D721Med (cell line): ENCODE measurements around the gene NFIC.
"Not testable (repeated sequence)": the region's sequence is repeated elsewhere in the genome, so short reads cannot be mapped to it uniquely, and the experiment has no call there.

Experiments used
- DNase-seq: peaks from one replicate; pipeline ENCODE4 v3.0.0; 2011; ENCODE audit warnings: low spot score; ENCODE audit not compliant: insufficient read length
- FAIRE-seq: peaks from 2 replicates; lab custom pipeline; 2011; peaks lifted over from hg19 to GRCh38; lab: Jason Lieb, UNC
- TF ChIP-seq, protein P1 (sequence below): IDR thresholded peaks from 2 replicates; pipeline ENCODE4 v1.5.1; 2012; ENCODE audit warnings: mild to moderate bottlenecking, control low read depth; ENCODE audit not compliant: insufficient read depth; ENCODE audit errors: missing control alignments

The NFIC gene

DNA sequence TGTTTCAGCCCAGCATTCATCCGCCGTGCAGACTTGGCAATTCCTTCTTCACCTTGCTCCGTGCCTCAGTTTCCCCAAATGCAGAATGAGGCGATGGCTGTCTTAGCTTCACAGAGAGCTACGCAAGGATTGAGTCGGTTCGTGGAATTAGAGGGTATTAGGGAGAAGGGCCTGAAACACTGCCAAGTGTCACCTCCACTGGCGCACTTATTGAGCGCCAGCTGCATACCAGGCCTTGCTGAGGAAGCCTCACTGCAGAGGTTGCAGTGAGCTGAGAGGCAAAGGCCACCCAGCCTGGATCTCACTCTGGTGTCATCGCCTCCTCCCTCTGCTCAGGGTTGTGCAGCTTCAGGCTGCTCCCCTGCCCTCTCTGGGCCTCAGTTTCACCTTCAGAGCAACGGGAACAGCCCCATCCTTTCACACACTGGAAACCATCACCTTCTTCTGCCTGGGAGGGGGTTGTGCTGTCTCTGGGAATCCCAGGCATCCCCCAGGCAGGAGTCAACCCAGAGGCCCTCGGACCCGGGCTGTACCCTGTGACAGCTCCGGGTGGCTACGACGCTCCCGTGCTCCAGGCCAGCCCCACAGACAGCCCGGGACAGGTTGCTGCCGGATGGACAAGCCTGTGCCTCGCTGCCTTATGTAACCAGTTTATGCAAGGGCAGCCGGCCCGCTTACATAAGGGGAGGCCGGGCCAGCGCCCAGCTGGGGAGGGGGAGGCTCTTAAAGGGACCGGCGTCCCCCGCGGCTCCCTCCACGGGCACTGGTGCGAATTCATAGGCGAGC, 31.9 kb downstream of the NFIC start:
- TF ChIP-seq, protein P1, sequence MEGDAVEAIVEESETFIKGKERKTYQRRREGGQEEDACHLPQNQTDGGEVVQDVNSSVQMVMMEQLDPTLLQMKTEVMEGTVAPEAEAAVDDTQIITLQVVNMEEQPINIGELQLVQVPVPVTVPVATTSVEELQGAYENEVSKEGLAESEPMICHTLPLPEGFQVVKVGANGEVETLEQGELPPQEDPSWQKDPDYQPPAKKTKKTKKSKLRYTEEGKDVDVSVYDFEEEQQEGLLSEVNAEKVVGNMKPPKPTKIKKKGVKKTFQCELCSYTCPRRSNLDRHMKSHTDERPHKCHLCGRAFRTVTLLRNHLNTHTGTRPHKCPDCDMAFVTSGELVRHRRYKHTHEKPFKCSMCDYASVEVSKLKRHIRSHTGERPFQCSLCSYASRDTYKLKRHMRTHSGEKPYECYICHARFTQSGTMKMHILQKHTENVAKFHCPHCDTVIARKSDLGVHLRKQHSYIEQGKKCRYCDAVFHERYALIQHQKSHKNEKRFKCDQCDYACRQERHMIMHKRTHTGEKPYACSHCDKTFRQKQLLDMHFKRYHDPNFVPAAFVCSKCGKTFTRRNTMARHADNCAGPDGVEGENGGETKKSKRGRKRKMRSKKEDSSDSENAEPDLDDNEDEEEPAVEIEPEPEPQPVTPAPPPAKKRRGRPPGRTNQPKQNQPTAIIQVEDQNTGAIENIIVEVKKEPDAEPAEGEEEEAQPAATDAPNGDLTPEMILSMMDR, result no peak
- no peak for FAIRE-seq
- DNase-seq, result no peak

DNA sequence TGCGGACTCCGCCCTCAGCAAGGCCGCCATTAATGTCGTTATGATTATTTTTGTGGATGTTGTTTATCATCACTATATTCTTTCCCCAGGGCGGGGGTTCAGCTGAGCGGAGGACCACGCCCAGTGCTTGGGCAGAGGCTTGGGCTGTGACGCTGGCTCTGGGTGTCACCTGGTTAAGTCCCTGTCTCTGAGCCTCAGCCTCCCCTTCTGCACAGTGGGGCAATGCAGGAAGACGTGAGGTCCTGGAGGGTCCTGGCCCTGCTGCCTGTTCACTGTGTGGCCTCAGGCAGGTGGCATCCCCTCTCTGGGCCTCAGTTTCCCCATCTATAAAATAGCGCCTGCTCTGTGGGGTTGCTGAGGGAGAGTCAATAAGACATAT, 32.5 kb downstream of the NFIC start:
- DNase-seq, result no peak
- TF ChIP-seq, protein P1, result no peak
- FAIRE-seq, result no peak

DNA sequence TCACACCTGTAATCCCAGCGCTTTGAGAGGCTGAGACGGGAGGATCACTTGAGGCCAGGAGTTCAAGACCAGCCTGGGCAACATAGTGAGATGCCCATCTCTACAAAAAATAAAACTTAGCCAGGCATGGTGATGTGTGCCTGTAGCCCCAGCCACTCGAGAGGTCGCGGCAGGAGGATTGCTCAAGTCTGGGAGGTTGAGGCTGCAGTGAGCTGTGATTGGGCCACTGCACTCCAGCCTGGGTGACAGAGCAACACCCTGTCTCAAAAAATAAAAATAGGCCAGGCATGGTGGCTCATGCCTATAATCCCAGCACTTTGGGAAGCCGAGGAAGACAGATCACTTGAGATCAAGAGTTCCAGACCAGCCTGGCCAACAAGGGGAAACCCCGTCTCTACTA, 32.9 kb downstream of the NFIC start:
- FAIRE-seq, result not testable (repeated sequence)

DNA sequence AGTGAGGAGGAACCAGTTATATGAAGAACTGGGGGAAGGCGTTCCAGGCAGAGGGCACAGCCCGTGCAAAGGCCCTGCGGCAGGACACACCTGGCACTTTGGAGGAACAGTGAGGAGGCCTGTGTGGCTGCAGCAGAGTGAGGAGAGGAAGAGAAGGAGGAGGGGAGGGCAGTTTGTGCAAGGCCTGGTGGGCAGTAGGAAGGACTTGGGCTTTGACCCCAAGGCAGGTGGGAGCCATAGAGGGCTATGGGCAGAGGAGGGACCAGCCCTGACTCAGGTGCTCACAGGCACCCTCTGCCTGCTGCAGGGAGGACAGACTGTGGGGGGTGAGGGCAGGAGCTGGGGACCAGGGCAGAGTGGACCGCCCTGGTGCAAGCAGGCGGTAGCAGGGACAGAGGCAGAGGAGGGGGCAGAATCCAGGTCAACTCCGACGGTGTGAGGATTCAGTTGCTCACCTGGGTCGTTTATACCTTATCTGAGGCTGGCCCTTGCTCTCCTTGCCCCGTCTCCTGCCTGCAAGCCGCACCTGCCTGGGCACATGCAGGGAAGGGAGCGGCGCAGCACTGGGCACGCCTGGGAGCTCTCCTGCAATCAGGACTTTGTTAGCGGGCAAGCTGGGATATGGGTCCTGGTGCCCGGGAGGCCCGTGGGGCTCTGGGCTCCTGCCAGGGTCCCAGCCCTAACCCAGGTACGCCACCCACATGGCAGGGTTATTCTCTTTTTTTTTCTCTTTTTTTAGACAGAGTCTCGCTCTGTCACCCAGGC, 34.8 kb downstream of the NFIC start:
- no peak for DNase-seq
- FAIRE-seq, result no peak
- TF ChIP-seq, protein P1, result no peak

More for the DNA sequence above, 32.9 kb downstream of the NFIC start:
- DNase-seq, result not testable (repeated sequence)

DNA sequence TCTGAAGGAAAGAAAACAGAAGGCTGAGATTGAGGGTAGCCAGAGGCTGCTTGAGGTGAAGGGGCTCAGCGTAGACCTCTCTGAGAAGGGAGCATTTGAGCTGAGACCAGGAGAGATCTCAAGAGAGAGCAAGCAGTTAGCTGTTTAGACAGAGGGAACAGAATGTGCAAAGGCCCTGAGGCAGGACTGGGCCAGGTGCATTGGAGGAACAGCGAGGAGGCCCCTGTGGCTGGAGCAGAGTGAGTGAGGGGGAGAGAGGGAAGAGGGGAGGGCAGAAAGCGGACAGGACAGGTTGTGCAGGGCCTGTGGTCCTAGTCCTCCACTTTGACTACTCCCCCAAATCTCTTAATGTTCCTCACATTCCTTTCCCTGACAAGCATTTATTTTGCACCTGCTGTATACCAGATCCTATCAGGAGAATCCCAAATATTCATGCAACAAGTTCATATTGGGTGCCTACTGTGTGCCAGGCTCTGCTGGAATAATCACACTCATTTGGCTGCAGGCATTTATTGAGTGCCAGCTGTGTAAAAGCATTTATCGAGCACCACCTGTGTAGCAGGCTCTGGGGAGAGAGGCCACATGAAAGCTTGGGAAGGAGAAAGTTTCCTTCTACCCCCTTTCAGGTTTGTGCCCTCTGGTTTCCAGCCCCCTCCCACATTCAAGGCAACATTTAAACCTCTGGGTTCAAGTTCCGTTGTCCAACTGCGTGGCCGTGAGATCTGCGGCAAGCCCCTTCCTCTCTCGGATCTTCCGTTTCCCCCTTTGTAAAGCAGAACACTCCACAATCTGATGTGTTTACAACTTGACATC, 36.5 kb downstream of the NFIC start:
- TF ChIP-seq, protein P1, result no peak
- no peak for DNase-seq
- no peak for FAIRE-seq

DNA sequence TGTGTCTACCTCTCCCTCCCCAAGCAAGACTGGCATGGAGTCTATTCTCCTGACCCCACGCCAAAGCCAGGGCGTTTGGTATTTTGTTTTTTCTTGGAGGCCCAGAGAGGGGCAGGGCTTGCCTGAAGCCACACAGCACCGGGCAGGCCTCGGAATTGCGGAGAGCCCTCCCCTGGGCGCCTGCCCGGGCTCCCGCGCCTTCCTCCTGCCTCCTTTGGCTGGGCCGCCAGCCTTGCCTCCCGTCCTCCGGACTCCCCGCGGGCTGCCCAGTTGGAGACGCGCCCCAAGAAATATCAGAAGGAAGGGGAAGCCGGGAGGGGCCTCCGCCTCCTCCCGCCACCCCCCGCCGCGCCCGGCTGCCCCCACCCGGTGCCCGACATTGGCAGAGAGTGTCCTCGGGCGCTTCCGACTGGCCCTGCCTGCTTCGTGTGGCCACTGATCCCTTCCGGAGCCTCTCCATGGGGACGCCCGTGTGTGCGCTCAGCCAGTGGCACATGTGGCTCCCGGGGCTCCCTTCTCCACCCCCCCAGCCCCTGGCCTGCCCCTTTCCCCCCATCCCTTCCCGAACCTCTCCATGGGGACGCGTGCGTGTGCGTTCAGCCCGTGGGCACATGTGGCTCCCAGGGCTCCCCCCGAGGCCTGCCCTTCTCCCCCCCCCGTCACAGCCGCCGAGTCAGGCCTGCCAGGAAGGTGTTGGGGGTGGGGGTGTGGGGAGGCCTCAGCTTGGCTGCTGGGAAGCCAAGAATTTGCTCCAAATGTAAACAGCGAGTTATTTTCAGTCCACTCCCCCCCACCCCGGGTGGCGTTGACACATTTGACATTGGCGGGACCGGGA, 37.3 kb downstream of the NFIC start:
- DNase-seq (no peak), FAIRE-seq (no peak)
- TF ChIP-seq, protein P1, result no peak
